HG03520 (cell line): ENCODE results near the gene HMGB2.
A peak's percentile ranks its signal among the peaks of the same experiment; 100 is the strongest.

ENCODE experiments used
- ATAC-seq: cut with Tn5 transposase; IDR thresholded peaks from one replicate; pipeline ENCODE4 v1.9.1; 2021; ENCODE audit warnings: mild to moderate bottlenecking, moderate library complexity; ENCODE audit not compliant: unreplicated experiment

HMGB2 gene

DNA sequence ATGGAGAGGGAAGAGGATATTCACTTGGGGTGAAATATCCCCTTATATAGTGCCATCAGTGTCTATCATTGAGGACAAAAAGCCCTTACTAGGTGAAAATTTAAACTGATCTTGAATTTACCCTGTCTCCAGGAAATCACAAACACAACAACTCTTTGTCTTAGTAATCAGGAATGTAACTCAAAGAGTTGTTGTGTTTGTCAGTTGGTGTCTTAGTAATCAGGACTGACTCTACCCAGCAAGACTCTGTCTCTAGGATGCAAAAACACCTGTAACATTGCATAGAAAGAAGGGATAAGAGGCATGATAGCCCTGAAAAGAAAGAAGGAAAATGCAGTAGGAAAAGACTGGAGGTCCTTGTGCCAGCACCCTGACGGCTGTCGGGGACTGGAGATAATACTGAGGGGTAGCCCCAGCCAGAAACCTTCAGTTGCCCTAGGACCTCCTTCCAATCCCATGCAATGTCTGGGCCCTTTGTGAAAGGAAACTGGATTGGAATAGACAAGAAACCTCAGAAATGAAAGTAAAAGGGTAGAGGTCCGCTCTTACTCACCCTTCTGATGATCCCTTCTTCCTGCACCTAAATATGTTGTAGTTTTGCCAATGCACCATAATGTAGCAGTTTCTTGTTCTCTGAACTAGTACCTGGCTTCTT lies 45.3 kb downstream of the HMGB2 start:
- peak; percentile 47 for ATAC-seq

DNA sequence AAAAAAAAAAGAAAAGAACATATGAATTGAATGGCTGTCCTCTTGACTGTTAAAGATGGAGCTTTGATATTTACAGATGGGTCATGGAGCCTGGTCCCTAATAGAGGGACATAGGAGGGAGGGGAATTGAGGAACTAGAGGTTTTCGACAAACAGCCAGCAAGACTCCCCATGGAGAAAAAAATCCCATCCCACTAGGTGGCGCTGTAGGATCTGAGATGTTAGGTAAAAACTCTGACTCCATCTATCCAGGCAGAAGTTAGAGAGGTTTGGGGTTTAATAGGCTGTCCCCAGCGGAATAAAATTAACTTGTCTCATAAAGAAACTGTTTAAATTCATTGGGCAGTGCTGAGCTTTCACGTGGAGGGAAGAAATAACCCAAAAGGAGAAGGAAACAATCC lies 45.9 kb downstream of the HMGB2 start:
- peak; percentile 58 for ATAC-seq

DNA sequence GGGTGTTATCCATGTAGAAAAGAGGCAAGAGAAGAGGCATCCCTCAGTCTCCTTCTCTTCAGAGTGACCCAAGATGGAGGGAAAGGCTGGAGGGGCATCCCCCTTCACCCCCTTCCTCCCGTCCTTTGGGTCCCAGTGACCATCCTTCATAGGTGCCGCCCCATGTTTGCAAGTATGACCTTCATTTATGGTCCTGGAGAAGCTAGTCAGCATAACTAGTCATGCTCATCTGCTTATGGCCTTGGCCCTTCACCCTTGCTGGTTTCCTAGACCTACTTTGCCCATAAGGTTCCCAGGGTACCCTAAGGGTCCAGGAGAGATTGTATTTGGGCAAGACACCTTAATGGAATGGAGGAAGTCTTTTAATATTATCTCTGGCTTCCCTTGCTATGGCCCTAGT lies 46.7 kb downstream of the HMGB2 start:
- no peak for ATAC-seq

DNA sequence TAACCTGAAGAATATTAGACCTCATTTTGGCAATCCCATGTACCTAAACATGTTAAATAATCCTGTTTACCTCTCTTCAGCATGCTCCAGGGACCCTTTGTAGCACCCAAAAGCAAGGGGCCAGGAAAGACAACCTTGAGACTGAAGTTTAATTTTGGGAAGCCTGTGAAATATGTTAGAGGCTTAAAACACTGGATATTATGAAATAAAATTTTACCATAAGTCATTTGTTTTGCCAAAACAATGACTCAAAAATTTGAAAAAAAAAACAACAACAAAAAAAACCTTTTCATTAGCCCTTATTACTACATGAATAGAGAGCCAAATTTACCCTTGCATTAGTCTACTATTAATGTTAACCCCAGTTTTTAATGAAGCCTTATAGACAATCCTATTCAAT lies 49.7 kb downstream of the HMGB2 start:
- no peak for ATAC-seq

DNA sequence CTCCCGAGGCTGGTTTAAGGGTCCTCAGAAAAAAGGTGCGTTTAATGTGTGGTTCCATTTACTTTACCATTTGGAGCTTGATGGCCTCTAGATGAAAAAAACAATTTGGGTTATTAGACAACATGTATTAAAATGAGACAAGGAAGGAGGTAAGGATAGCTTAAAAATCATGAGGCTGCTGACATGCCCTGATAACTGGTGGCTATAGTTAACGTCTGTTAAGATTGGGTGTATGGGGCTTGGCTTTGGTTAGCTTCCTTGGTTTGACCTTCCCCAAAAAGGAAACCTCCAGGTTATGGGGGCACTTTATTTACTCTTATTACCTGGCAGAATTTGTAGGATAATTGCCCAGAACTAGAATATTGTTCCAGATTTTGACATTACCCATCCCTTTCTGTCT lies 51.5 kb downstream of the HMGB2 start:
- no peak for ATAC-seq

DNA sequence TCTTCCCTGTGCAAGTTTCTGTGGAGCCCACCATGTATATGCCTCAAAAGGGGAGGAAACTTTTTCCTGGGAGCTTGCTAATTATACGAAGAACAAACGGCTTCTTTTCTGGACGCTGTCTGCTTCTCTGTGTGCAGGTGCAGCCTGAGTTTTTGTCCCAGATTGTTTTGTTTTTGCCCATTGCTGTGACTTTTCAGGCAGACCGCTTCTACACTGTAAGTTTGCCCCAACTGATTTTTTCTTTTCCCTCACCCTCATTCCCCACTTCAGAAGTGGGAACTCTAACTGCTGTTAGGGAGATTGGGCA lies 51.9 kb downstream of the HMGB2 start:
- no peak for ATAC-seq

DNA sequence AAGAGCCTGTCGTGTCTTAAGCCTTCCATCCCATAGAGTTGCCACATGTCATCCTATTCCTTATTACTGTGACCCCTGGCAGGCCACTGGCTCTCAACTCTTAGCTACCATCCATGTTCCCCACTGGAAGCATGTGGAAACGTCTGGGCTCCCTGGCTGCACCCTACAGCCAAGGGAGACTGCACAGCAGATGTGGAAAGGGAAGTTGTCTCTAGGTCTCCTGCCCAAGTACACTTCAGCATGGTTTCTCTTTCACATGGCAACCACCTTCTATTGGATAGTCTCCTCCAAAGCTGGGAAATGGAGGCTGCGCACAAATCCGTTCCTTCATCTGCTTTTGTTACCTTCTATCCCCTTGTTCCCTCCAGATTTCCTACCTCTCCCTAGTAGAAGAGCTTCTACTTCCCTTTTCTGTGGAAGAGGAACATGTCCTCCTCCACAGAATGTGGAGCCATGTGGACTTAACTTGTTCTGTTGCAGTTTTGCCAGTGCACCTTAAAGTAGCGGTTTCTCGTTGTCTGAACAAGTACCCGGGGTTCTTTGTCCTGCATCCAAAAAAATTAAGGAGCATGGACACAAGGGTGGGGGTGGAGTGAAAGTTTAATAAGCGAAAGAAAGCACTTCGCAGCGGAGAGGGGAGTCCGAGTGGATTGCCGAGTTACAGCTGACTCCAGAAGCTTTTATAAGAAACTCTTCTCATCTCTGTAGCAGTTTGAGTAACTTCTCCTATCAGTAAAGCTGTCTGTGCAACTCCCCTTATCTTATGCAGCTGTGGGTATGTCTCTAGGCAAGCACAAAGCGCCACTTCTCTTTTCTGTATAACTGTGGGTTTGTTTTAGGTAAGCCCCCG lies 52.5 kb downstream of the HMGB2 start:
- ATAC-seq, result peak; percentile 90
